Vagina (tissue), 2 donors: ENCODE measurements around the gene ADAM8.

Experiments
- CTCF ChIP-seq, 3 experiments: fragments of 450-650 bp in 2 of 3; fragments of 200-600 bp in 1 of 3; sonication (generic) in 1 of 3; IDR thresholded peaks; one replicate each; pipeline ENCODE4 v1.5.1; 2017 to 2019; ENCODE audit warnings: antibody characterized with exemption in 3 of 3, mild to moderate bottlenecking in 2 of 3, moderate library complexity in 2 of 3
- POLR2A ChIP-seq, 2 donors: fragments of 450-650 bp; IDR thresholded peaks; one replicate each; pipeline ENCODE4 v1.6.1; 2017; ENCODE audit warnings: antibody characterized with exemption in 2 of 2, mild to moderate bottlenecking in 2 of 2, moderate library complexity in 2 of 2
- POLR2AphosphoS5 ChIP-seq, 2 donors: sonication (generic); formaldehyde crosslinking; IDR thresholded peaks; one replicate each; pipeline ENCODE4 v1.9.0; 2017; ENCODE audit warnings: antibody characterized with exemption in 2 of 2, mild to moderate bottlenecking in 2 of 2, low read depth in 1 of 2; ENCODE audit not compliant: insufficient read depth in 1 of 2

GRCh38 chr10:133217800-133218589 is 58.7 kb downstream of the ADAM8 start:
- TF ChIP-seq CTCF (IDR thresholded peaks at IDR 0.05), result no peak
- TF ChIP-seq POLR2A (IDR thresholded peaks at IDR 0.05), result no peak
- no peak for TF ChIP-seq POLR2AphosphoS5 (IDR thresholded peaks at IDR 0.05; ENCODE audit: insufficient read depth in 1 of 2, low read depth in 1 of 2)
